NOMO-1 treated with dmso at 0.1 percent for 144 hours (cell line): ENCODE results near the gene PCBP4.

ENCODE experiments used
- DNase-seq: peaks from one replicate; lab custom pipeline; 2025; ENCODE audit not compliant: unreplicated experiment; lab: John Stamatoyannopoulos, UW

Gene PCBP4

GRCh38 chr3:51974963-51975851 is 8.0 kb upstream of the PCBP4 start, which contains the start of gene ABHD14A:
Gene ABHD14A, plus strand, starts transcription at chr3:51975064. Its CDS starts 72 bp downstream, at chr3:51975136.
- DNase-seq: peak; percentile 59

DNA sequence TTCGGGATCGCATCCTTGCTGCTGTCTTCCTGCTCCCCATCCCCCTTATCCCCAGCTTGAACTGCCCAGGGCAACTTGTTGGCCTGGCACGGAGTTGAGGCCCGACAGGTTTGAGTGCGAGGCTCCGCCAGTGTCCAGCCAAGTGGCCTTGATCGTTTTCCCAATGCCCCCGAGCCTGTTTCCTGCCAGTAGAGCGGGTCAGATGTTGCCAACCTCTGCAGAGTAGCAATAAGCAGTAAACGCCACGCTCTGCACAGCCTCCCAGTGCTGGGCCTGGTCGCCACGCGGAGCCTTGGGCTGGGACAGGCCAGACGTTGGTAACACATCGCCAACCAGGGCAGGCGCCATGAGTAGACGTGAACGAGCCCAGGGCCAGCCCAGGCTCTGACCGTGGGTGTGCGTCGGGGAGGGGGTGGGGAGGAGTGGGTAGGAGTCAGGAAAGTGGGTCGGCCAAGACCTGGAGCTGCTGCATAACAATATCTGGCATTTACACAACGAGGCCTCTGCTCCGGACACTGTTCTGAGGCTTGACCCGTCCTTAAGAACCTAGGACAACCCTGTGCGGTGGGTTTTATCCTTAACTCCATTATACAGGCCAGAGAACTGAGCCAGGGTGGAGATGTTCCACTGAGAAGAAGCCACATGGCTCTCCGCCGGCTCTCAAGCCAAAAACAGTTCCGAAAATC is 7.2 kb upstream of the PCBP4 start:
- DNase-seq: no peak

GRCh38 chr3:51971350-51971749 is 4.1 kb upstream of the PCBP4 start:
- no peak for DNase-seq

DNA sequence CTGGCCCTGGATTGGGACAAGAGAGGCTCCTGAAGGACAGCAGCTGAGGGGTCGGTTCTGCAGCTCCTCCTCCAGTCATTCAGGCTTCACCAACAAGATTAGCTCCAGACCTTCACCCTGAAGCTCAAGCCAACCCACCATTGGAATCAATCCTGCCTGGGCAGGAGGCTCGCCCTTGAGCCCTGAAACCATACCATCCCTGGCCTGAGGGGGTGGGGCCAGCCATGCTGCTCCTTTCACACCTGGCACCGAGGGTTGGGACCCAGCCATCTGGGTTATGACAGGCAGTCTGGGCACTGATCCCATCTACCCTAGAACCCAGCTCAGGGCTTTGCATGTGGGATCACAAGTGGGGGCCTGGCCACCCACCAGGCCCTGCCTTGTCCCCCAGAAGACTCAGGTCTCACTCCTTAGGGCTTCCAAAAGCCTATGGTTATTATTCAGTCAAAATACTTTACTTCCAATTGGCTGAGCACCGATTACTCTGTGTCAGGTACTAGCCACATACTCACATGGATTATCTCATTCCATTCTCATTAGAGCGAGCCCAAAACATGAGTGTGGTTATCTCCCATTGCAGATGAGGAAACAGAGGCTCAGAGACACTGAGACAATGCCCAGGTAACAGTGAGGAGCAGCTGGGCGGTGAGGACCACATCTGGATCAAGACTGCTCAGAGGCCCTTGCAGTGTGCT is 3.5 kb upstream of the PCBP4 start:
- no peak for DNase-seq

DNA sequence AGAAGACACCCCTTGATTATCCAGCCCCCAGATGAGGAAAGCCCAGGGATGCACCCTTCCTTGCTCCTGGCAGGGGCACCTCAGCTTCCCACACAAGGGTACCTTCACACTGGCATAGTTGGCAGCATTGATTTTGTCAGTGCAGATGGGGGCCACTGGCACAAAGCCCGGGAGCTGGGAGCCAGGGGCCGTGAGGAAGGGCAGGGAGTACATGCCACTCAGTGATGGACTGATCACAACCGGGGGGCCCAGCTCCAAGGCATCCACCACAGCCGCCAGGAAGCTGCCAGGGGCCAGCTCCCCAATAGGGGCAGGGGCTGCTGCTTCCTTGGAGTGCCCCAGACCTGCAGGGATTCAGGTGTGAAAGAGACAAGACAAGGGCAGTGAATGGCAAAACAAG is 2.6 kb upstream of the PCBP4 start:
- no peak for DNase-seq

- DNase-seq: no peak
Observed at GRCh38 chr3:51968883-51969678, 1.8 kb upstream of the PCBP4 start.

DNA sequence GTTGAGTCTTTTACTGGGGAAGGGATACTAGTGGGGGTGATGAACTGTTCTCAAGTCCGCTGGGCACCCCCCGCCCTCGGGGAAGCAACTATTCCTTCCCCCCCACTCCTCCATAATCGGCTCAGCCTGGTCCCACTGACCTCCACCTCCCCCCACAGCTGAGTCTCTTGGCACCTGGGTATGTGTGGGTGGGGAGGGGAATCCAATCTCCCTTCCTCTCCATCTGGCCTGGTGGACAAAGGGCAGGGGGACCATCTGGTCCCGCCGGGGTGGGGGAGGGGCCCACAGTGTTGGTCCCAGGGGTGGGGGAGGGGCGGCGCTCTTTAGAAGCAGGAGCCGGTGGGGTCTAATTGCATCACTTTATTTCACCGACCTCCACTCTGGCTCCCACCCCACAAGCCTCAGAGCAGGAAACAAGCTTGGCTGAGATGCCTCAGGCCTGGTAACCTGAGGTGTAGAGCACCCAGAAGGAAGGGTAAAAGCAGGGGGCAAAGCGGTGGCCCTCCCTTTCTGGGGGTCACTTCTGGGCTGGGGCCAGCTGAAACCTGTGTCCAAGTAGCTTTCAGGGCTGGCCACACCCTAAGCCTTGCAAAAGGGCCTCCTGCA is 1.0 kb upstream of the PCBP4 start:
- DNase-seq: no peak

- DNase-seq: no peak
Observed at GRCh38 chr3:51966922-51967383, 301 bp downstream of the PCBP4 start.

- DNase-seq: no peak
Observed at GRCh38 chr3:51966486-51966885, 768 bp downstream of the PCBP4 start.

DNA sequence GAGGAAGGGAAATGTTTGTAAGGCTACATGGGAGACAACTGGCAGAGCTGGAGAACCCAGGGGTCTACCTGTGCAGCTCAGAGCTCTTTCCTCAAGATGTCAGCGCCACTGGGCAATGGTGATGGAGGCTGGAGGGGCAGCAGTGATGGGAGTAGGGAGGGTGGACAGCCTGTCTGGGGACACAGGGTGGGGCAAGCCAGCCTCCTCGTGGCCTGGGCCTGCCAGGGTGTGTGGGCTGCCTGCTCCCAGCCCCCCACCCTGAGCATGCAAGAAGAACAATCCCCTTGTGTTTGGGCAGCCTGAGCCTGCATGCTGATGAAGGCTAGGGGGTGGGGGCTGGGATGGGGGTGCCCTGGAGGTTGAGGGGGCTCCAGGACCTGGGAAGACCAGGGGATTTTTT is 1.2 kb downstream of the PCBP4 start:
- DNase-seq: no peak

DNA sequence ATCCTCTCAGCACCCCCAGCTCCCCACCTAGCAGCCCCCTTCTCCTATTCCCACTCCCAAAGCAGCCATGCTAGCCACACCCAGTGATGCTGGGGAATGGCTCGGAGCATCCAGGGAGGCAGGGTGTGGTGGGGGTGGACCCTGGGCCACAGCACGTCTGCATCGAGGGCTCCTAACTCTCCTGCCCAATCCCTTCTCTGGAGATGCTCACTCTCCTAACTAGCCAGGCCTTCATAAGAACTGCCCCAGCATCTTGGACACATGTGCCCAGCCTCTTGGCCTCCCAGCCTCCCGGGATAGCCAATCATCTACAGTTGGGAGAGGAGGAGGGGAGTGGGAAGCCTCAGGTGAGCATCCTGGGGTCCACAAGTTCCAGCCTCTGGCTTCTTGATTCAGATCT is 2.7 kb downstream of the PCBP4 start:
- DNase-seq: no peak

DNA sequence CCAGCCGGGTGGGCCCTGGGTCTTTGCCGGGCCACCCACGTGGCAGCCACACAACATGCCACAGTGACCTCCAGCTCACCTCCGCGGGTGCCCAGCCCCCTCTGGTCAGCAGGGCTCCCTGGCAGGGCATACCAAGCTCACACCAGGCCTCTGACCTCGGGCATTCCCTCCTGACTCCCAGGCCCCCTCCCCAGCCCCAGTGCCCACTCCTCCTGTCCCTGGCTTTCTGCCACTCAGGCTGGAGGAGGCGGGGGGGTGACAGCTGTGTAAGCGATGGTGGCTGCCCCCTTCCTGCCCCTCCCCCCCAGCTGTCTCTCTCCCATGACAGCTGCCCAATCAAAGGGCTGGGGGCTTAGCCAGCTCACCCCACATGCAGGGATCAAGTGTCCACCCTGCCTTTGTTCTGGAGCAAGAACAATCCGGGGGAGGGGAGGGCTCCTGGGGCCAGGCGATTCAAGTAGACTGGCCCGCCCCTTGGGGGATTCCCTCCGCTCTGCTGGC is 3.3 kb downstream of the PCBP4 start:
- DNase-seq: no peak

DNA sequence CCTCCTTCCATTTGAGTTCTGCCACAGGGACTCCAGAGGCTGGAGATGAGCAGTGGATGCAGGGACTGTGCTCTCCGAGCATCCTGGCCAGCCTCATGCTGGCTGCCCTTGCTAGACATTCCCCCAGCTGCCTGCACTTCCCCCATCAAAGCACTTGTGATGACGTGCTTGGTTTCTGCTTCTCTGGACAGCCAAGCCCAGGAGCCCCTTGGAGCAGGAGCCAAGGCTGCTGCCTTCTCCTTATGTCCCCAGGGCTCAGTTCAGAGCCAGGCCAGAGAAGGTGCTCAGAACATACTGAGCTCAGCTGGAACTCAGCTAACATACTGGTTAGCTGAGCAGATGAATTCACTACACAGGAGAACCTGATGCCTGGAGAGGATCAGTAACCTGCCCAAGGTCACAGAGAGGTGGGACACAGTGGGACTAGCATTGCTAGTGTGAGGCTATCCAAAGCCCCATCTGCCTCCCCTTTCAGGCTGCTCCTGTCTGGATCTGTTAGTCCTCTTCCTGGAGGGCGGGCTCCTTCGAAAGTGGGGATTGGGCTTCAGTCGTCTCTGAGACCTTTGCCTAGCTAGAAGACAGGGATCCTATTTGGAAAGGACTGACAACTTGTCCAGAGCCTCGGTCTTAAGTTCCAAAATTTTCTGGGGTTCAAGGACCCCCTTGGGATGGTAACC is 4.3 kb downstream of the PCBP4 start:
- DNase-seq: no peak

- no peak for DNase-seq
Observed at GRCh38 chr3:51961602-51962569, 5.4 kb downstream of the PCBP4 start.

- no peak for DNase-seq
Observed at GRCh38 chr3:51961011-51961410, 6.2 kb downstream of the PCBP4 start.

- no peak for DNase-seq
Observed at GRCh38 chr3:51960386-51960785, 6.9 kb downstream of the PCBP4 start.

GRCh38 chr3:51959651-51960050 is 7.6 kb downstream of the PCBP4 start:
- no peak for DNase-seq
